MM.1S (cell line): Measurements from ENCODE around the gene C1QL4.

ENCODE experiments used
- DNase-seq: peaks from one replicate; pipeline ENCODE4 v3.0.0-alpha.2; 2015
- H2AFZ ChIP-seq: fragments of 300-600 bp; sonication (generic); 2 replicates; pipeline ENCODE4 v1.6.0; 2016; ENCODE audit warnings: antibody characterized with exemption, low read length
- H3F3A ChIP-seq: fragments of 300-600 bp; sonication (generic); 2 replicates; pipeline ENCODE4 v1.6.1; 2016; ENCODE audit warnings: mild to moderate bottlenecking, antibody characterized with exemption, low read length, moderate library complexity, mixed read lengths; ENCODE audit not compliant: insufficient read depth
- H3K27ac ChIP-seq: fragments of 300-600 bp; sonication (generic); 2 replicates; pipeline ENCODE4 v1.5.1; 2016; ENCODE audit warnings: mild to moderate bottlenecking, low read length
- H3K27me3 ChIP-seq: fragments of 300-600 bp; sonication (generic); replicated peaks from 2 replicates; pipeline ENCODE4 v1.6.0; 2016; ENCODE audit warnings: low read length; ENCODE audit not compliant: insufficient read depth
- H3K36me3 ChIP-seq: fragments of 300-600 bp; sonication (generic); replicated peaks from 2 replicates; pipeline ENCODE4 v1.6.1; 2016; ENCODE audit warnings: mild to moderate bottlenecking, low read length, mixed read lengths; ENCODE audit not compliant: insufficient read depth
- H3K4me1 ChIP-seq: fragments of 300-600 bp; sonication (generic); 2 replicates; pipeline ENCODE4 v1.6.1; 2016; ENCODE audit warnings: low read length, mixed read lengths
- H3K4me2 ChIP-seq: fragments of 300-600 bp; sonication (generic); 2 replicates; pipeline ENCODE4 v1.6.0; 2016; ENCODE audit warnings: low read depth, low read length
- H3K4me3 ChIP-seq: fragments of 300-600 bp; sonication (generic); 2 replicates; pipeline ENCODE4 v1.5.1; 2016; ENCODE audit warnings: low read length, mixed read lengths
- H3K79me2 ChIP-seq: fragments of 300-600 bp; sonication (generic); 2 replicates; pipeline ENCODE4 v1.6.1; 2016; ENCODE audit warnings: mixed run types, low read length, mixed read lengths
- H3K9ac ChIP-seq: fragments of 300-600 bp; sonication (generic); 2 replicates; pipeline ENCODE4 v1.6.1; 2016; ENCODE audit warnings: low read length, mixed read lengths
- H3K9me2 ChIP-seq: fragments of 300-600 bp; sonication (generic); replicated peaks from 2 replicates; pipeline ENCODE4 v1.6.1; 2016; ENCODE audit warnings: mild to moderate bottlenecking, low read length, mixed read lengths; ENCODE audit not compliant: insufficient read depth
- H3K9me3 ChIP-seq: fragments of 300-600 bp; sonication (generic); replicated peaks from 2 replicates; pipeline ENCODE4 v1.6.1; 2016; ENCODE audit warnings: mild to moderate bottlenecking, low read length, mixed read lengths; ENCODE audit not compliant: insufficient read depth
- H4K20me1 ChIP-seq: fragments of 300-600 bp; sonication (generic); 2 replicates; pipeline ENCODE4 v1.6.1; 2016; ENCODE audit warnings: mild to moderate bottlenecking, low read length, moderate library complexity, mixed read lengths; ENCODE audit not compliant: insufficient read depth
- EZH2 ChIP-seq: fragments of 300-600 bp; sonication (generic); optimal IDR thresholded peaks from 2 replicates; pipeline ENCODE3; 2017; ENCODE audit warnings: low read depth, mild to moderate bottlenecking, antibody characterized with exemption, low read length, mixed read lengths
- EZH2phosphoT487 ChIP-seq: fragments of 300-600 bp; sonication (generic); IDR thresholded peaks from 2 replicates; pipeline ENCODE4 v1.6.1; 2018; ENCODE audit warnings: antibody characterized with exemption, low read length
- TF ChIP-seq, protein P1 (sequence below): fragments of 300-600 bp; sonication (generic); IDR thresholded peaks from 2 replicates; pipeline ENCODE4 v1.5.1; 2016; ENCODE audit warnings: antibody characterized with exemption, low read length, mixed read lengths

The C1QL4 gene

DNA sequence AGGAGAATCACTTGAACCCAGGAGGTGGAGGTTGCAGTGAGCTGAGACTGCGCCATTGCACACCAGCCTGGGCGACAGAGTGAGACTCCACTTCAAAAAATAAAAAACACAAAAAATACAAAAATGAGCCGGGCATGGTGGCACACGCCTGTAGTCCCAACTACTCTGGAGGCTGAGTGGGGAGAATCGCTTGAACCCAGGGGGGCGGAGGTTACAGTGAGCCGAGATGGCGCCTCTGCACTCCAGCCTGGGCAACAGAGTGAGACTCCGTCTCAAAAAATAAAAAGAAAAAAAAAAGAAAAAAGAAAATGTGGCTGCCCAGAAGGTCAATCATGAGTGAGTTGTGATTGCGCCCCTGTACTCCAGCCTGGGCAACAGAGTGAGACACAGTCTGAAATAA, 18.9 kb upstream of the C1QL4 start:
- Histone ChIP-seq H3K27me3 (no peaks in the 10 kb centered on the region), H3K4me2 (no peak overlapping the region), H3K9me3 (no peaks in the 10 kb centered on the region), H3K36me3 (no peaks in the 10 kb centered on the region), H3K9ac (no peak overlapping the region), H3K4me3 (no peak overlapping the region), H2AFZ (no peak overlapping the region), H3K79me2 (no peaks in the 10 kb centered on the region), H3K9me2 (no peaks in the 10 kb centered on the region), H3K4me1 (peaks cover 5% of the 10 kb centered on the region; the same call in 1 of the 2 replicates), H3F3A (no peaks in the 10 kb centered on the region), H3K27ac (no peak overlapping the region), H4K20me1 (no peaks in the 10 kb centered on the region)
- TF ChIP-seq, protein P1, sequence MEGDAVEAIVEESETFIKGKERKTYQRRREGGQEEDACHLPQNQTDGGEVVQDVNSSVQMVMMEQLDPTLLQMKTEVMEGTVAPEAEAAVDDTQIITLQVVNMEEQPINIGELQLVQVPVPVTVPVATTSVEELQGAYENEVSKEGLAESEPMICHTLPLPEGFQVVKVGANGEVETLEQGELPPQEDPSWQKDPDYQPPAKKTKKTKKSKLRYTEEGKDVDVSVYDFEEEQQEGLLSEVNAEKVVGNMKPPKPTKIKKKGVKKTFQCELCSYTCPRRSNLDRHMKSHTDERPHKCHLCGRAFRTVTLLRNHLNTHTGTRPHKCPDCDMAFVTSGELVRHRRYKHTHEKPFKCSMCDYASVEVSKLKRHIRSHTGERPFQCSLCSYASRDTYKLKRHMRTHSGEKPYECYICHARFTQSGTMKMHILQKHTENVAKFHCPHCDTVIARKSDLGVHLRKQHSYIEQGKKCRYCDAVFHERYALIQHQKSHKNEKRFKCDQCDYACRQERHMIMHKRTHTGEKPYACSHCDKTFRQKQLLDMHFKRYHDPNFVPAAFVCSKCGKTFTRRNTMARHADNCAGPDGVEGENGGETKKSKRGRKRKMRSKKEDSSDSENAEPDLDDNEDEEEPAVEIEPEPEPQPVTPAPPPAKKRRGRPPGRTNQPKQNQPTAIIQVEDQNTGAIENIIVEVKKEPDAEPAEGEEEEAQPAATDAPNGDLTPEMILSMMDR, result no peak
- no peak for TF ChIP-seq EZH2
- no peak for TF ChIP-seq EZH2phosphoT487
- DNase-seq, result no peak

DNA sequence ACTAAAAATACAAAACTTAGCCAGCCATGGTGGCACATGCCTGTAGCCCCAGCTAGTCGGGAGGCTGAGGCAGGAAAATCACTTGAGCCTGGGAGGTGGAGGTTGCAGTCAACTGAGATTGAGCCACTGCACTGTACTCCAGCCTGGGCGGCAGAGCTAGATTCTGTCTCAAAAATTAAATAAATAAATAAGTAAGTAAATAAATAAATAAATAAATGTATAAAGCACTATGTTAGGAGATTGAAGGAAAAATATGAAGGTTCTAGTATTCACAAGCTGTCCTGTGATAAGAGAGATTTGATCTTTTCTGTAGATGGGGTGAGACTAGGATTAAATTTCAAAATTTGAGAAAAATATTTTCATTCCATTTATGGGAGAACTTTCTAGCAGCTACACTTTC, 15.4 kb upstream of the C1QL4 start:
- TF ChIP-seq EZH2 (no peak), EZH2phosphoT487 (no peak)
- TF ChIP-seq, protein P1, result no peak
- Histone ChIP-seq H3K4me2 (no peak overlapping the region), H3K9ac (no peak overlapping the region), H3K79me2 (no peaks in the 10 kb centered on the region), H3K36me3 (no peaks in the 10 kb centered on the region), H3K27me3 (peaks cover 18% of the 10 kb centered on the region), H3K27ac (no peak overlapping the region), H3K4me1 (peaks cover 5% of the 10 kb centered on the region; the same call in 1 of the 2 replicates), H3K4me3 (no peak overlapping the region), H4K20me1 (no peaks in the 10 kb centered on the region), H3K9me3 (no peaks in the 10 kb centered on the region), H3F3A (no peaks in the 10 kb centered on the region), H3K9me2 (no peaks in the 10 kb centered on the region), H2AFZ (no peak overlapping the region)
- no peak for DNase-seq

DNA sequence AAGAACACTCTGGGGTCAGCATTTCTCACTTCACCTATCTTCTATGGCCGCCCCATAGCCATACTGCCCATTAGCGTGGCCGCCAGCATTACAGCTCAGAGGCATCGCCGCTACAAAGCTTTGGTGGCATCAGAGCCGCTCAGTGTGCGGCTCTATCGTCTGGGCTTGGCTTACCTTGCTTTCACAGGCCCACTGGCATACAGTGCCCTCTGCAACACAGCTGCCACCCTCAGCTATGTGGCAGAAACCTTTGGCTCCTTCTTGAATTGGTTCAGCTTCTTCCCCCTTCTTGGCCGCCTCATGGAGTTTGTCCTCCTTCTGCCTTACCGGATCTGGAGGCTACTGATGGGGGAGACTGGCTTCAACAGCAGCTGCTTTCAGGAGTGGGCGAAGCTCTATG, 12.3 kb upstream of the C1QL4 start:
- Histone ChIP-seq H3K9me3 (no peaks in the 10 kb centered on the region), H3K79me2 (no peaks in the 10 kb centered on the region), H3K36me3 (no peaks in the 10 kb centered on the region), H4K20me1 (no peaks in the 10 kb centered on the region), H3K9me2 (no peaks in the 10 kb centered on the region), H3K4me2 (no peak overlapping the region), H3K4me1 (peaks cover 18% of the 10 kb centered on the region; the same call in 1 of the 2 replicates), H3K27me3 (peaks cover 48% of the 10 kb centered on the region), H2AFZ (no peak overlapping the region), H3K9ac (no peak overlapping the region), H3K27ac (no peak overlapping the region), H3K4me3 (no peak overlapping the region), H3F3A (no peaks in the 10 kb centered on the region)
- no peak for DNase-seq
- TF ChIP-seq EZH2phosphoT487 (no peak), EZH2 (no peak)
- TF ChIP-seq, protein P1, result no peak
